ENCODE data around the gene CHRM1.

CHRM1 gene

GRCh38 chr11:62888406-62888805, 32.8 kb downstream of the CHRM1 start:
- Histone ChIP-seq H4K8ac (ENCODE audit: low read length) (no peak overlapping the region), H3K14ac (ENCODE audit: low read length in 2 of 2) (no peak overlapping the region), H3K4me1 (ENCODE audit: control insufficient read depth, insufficient read depth, low read depth, low read length) (peaks cover 20% of the 10 kb centered on the region), H2BK15ac (ENCODE audit: low read depth, poor library complexity, severe bottlenecking) (no peak overlapping the region), H3K23ac (ENCODE audit: low read length in 2 of 2) (no peak overlapping the region), H3K4ac (ENCODE audit: low read depth in 1 of 2, low read length in 2 of 2) (no peak overlapping the region), H2BK5ac (ENCODE audit: low read depth, low read length, poor library complexity, severe bottlenecking) (no peak overlapping the region), H3K9ac (ENCODE audit: low read length) (no peak overlapping the region), H3K27ac (ENCODE audit: low read length, poor library complexity, severe bottlenecking) (no peak overlapping the region), H3K79me1 (replicated peaks; ENCODE audit: low read length, poor library complexity, severe bottlenecking) (peaks cover 22% of the 10 kb centered on the region), H2BK12ac (ENCODE audit: low read length in 2 of 2) (no peak overlapping the region), H2BK120ac (ENCODE audit: low read depth, low read length) (no peak overlapping the region), H3K4me3 (ENCODE audit: insufficient read depth in 1 of 2, low read depth in 1 of 2, low read length in 2 of 2) (no peak overlapping the region), H2AFZ (ENCODE audit: low read depth, low read length) (no peak overlapping the region), H3K36me3 (ENCODE audit: control insufficient read depth in 1 of 2, insufficient read depth in 2 of 2, low read depth in 1 of 2, low read length in 2 of 2) (peaks cover 56 to 68% of the 10 kb centered on the region in 2 experiments), H3K27me3 (ENCODE audit: control insufficient read depth in 1 of 2, insufficient read depth in 1 of 2, low read length in 2 of 2) (no peaks in the 10 kb centered on the region), H3K4me2 (ENCODE audit: low read length, poor library complexity, severe bottlenecking) (no peak overlapping the region), H3K9me3 (ENCODE audit: control insufficient read depth, low read length) (no peaks in the 10 kb centered on the region), H3K18ac (ENCODE audit: low read depth in 1 of 2, low read length in 2 of 2) (no peak overlapping the region), H2AK5ac (ENCODE audit: low read length, severe bottlenecking) (no peak overlapping the region), H4K91ac (ENCODE audit: low read length) (no peak overlapping the region)
- WGBS = 95% methylated on average over 14 of the region's 14 CpGs
- no peak for DNase-seq

GRCh38 chr11:62885137-62885750, 35.9 kb downstream of the CHRM1 start:
- DNase-seq = no peak
- Histone ChIP-seq H3K4me2 (ENCODE audit: low read length, poor library complexity, severe bottlenecking) (no peak overlapping the region), H2BK15ac (ENCODE audit: low read depth, poor library complexity, severe bottlenecking) (no peak overlapping the region), H3K4me3 (ENCODE audit: insufficient read depth in 1 of 2, low read depth in 1 of 2, low read length in 2 of 2) (no peak overlapping the region), H3K4me1 (ENCODE audit: control insufficient read depth, insufficient read depth, low read depth, low read length) (peaks cover 23% of the 10 kb centered on the region), H3K27me3 (ENCODE audit: control insufficient read depth in 1 of 2, insufficient read depth in 1 of 2, low read length in 2 of 2) (no peaks in the 10 kb centered on the region), H3K79me1 (replicated peaks; ENCODE audit: low read length, poor library complexity, severe bottlenecking) (peaks cover 22% of the 10 kb centered on the region), H3K23ac (ENCODE audit: low read length in 2 of 2) (peak overlapping the region in 1 of 2 experiments; percentile 80), H2AK5ac (ENCODE audit: low read length, severe bottlenecking) (no peak overlapping the region), H2BK120ac (ENCODE audit: low read depth, low read length) (no peak overlapping the region), H3K9me3 (ENCODE audit: control insufficient read depth, low read length) (no peaks in the 10 kb centered on the region), H4K8ac (ENCODE audit: low read length) (no peak overlapping the region), H3K27ac (ENCODE audit: low read length, poor library complexity, severe bottlenecking) (no peak overlapping the region), H2BK12ac (ENCODE audit: low read length in 2 of 2) (no peak overlapping the region), H3K9ac (ENCODE audit: low read length) (peak overlapping the region; percentile 49), H2AFZ (ENCODE audit: low read depth, low read length) (no peak overlapping the region), H3K4ac (ENCODE audit: low read depth in 1 of 2, low read length in 2 of 2) (no peak overlapping the region), H3K18ac (ENCODE audit: low read depth in 1 of 2, low read length in 2 of 2) (no peak overlapping the region), H3K36me3 (ENCODE audit: control insufficient read depth in 1 of 2, insufficient read depth in 2 of 2, low read depth in 1 of 2, low read length in 2 of 2) (peaks cover 60 to 84% of the 10 kb centered on the region in 2 experiments), H4K91ac (ENCODE audit: low read length) (no peak overlapping the region), H2BK5ac (ENCODE audit: low read depth, low read length, poor library complexity, severe bottlenecking) (no peak overlapping the region), H3K14ac (ENCODE audit: low read length in 2 of 2) (no peak overlapping the region)
- WGBS = 98% methylated on average over 11 of the region's 11 CpGs

DNA sequence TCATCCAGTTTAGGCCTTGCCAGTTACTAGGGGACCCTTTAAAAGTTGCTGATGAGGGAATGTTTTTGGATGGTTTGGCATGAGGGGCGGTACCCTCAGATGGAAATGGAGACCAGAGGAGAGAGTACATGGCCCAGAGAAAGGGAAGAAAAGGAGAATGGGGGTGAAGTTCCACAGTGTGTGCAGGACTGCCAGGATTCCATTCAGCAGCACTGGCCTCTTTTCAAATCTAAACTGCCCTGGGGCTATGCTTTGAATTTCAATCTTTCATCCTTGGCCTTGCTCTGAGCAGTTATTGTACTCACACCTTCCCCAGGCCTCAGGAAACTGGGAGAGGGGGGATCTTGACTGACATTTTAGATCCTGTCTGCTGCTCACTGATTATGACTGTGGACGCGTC, 37.5 kb downstream of the CHRM1 start:
- Histone ChIP-seq H4K91ac (ENCODE audit: low read length) (no peak overlapping the region), H3K23ac (ENCODE audit: low read length in 2 of 2) (peak overlapping the region in 1 of 2 experiments; percentile 24), H4K8ac (ENCODE audit: low read length) (no peak overlapping the region), H3K9me3 (ENCODE audit: control insufficient read depth, low read length) (no peaks in the 10 kb centered on the region), H2BK15ac (ENCODE audit: low read depth, poor library complexity, severe bottlenecking) (no peak overlapping the region), H2BK120ac (ENCODE audit: low read depth, low read length) (no peak overlapping the region), H3K4me2 (ENCODE audit: low read length, poor library complexity, severe bottlenecking) (peak overlapping the region; percentile 3), H2AFZ (ENCODE audit: low read depth, low read length) (no peak overlapping the region), H3K27ac (ENCODE audit: low read length, poor library complexity, severe bottlenecking) (peak overlapping the region; percentile 33), H2BK12ac (ENCODE audit: low read length in 2 of 2) (no peak overlapping the region), H3K79me1 (replicated peaks; ENCODE audit: low read length, poor library complexity, severe bottlenecking) (peaks cover 22% of the 10 kb centered on the region), H3K27me3 (ENCODE audit: control insufficient read depth in 1 of 2, insufficient read depth in 1 of 2, low read length in 2 of 2) (no peaks in the 10 kb centered on the region), H3K4me3 (ENCODE audit: insufficient read depth in 1 of 2, low read depth in 1 of 2, low read length in 2 of 2) (peak overlapping the region in 1 of 2 experiments; percentile 99), H3K9ac (ENCODE audit: low read length) (peak overlapping the region; percentile 100), H3K36me3 (ENCODE audit: control insufficient read depth in 1 of 2, insufficient read depth in 2 of 2, low read depth in 1 of 2, low read length in 2 of 2) (peaks cover 51 to 69% of the 10 kb centered on the region in 2 experiments), H2AK5ac (ENCODE audit: low read length, severe bottlenecking) (peak overlapping the region; percentile 22), H2BK5ac (ENCODE audit: low read depth, low read length, poor library complexity, severe bottlenecking) (no peak overlapping the region), H3K4me1 (ENCODE audit: control insufficient read depth, insufficient read depth, low read depth, low read length) (peaks cover 24% of the 10 kb centered on the region), H3K18ac (ENCODE audit: low read depth in 1 of 2, low read length in 2 of 2) (no peak overlapping the region), H3K4ac (ENCODE audit: low read depth in 1 of 2, low read length in 2 of 2) (no peak overlapping the region), H3K14ac (ENCODE audit: low read length in 2 of 2) (no peak overlapping the region)
- 78% methylated on average over 3 of the region's 3 CpGs for WGBS
- DNase-seq = no peak

GRCh38 chr11:62882788-62883501, 38.2 kb downstream of the CHRM1 start:
- H3K18ac ChIP-seq (ENCODE audit: low read depth in 1 of 2, low read length in 2 of 2) = no peak overlapping the region
- WGBS = 80% methylated on average over 5 of the region's 5 CpGs
- no peak overlapping the region for H2AFZ ChIP-seq (ENCODE audit: low read depth, low read length)
- peaks cover 44 to 61% of the 10 kb centered on the region in 2 experiments for H3K36me3 ChIP-seq (ENCODE audit: control insufficient read depth in 1 of 2, insufficient read depth in 2 of 2, low read depth in 1 of 2, low read length in 2 of 2)
- no peak overlapping the region for H3K23ac ChIP-seq (ENCODE audit: low read length in 2 of 2)
- H3K4me3 ChIP-seq (ENCODE audit: insufficient read depth in 1 of 2, low read depth in 1 of 2, low read length in 2 of 2) = peak overlapping the region in 1 of 2 experiments; percentile 99
- H2AK5ac ChIP-seq (ENCODE audit: low read length, severe bottlenecking) = no peak overlapping the region
- H3K79me1 ChIP-seq (replicated peaks; ENCODE audit: low read length, poor library complexity, severe bottlenecking) = peaks cover 20% of the 10 kb centered on the region
- H2BK5ac ChIP-seq (ENCODE audit: low read depth, low read length, poor library complexity, severe bottlenecking) = no peak overlapping the region
- peaks cover 19% of the 10 kb centered on the region for H3K4me1 ChIP-seq (ENCODE audit: control insufficient read depth, insufficient read depth, low read depth, low read length)
- no peak for DNase-seq
- no peak overlapping the region for H4K8ac ChIP-seq (ENCODE audit: low read length)
- peak overlapping the region; percentile 64 for H3K4me2 ChIP-seq (ENCODE audit: low read length, poor library complexity, severe bottlenecking)
- H3K14ac ChIP-seq (ENCODE audit: low read length in 2 of 2) = peak overlapping the region in 1 of 2 experiments; percentile 2
- H3K9ac ChIP-seq (ENCODE audit: low read length) = peak overlapping the region; percentile 100
- H2BK12ac ChIP-seq (ENCODE audit: low read length in 2 of 2) = no peak overlapping the region
- peak overlapping the region; percentile 11 for H3K27ac ChIP-seq (ENCODE audit: low read length, poor library complexity, severe bottlenecking)
- no peak overlapping the region for H2BK15ac ChIP-seq (ENCODE audit: low read depth, poor library complexity, severe bottlenecking)
- no peak overlapping the region for H2BK120ac ChIP-seq (ENCODE audit: low read depth, low read length)
- H4K91ac ChIP-seq (ENCODE audit: low read length) = no peak overlapping the region
- H3K4ac ChIP-seq (ENCODE audit: low read depth in 1 of 2, low read length in 2 of 2) = peak overlapping the region in 1 of 2 experiments; percentile 0
- H3K9me3 ChIP-seq (ENCODE audit: control insufficient read depth, low read length) = no peaks in the 10 kb centered on the region
- H3K27me3 ChIP-seq (ENCODE audit: control insufficient read depth in 1 of 2, insufficient read depth in 1 of 2, low read length in 2 of 2) = no peaks in the 10 kb centered on the region

Data from mesenchymal stem cell (in vitro differentiated cells and primary cell).